Measurements from ENCODE around the gene FZR1. TPM values are rescaled to one million over a fixed set of nuclear protein-coding genes. Genes with fewer than 3 reads are reported as not detected.

FZR1 gene
- total RNA-seq, 2 experiments from 2014 or later: 61.2 to 65.3 TPM

DNA sequence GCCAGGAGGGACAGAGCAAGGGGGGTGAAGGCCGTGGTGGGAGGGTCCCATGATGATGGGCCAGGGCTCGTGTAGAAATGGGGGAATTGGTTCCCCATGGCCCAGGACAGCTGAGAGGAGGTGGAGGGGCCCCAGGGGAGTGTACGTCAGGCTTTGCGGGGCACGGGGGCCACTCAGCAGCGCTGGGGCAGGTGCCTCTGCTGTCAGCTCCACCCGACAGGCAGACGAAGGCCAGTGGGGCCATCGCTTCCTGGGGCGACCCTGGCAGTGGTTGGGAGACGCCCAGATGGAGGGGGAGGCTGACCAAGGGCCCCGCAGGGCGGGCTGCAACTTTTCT is 31.0 kb downstream of the FZR1 start:
- no peak overlapping the region for H3K4me2 ChIP-seq (ENCODE audit: low read length)
- H3K36me3 ChIP-seq (ENCODE audit: insufficient read depth, low read length): peaks cover 69% of the 10 kb centered on the region
- H3K9me2 ChIP-seq (ENCODE audit: insufficient read depth, low read length): no peaks in the 10 kb centered on the region
- TF ChIP-seq CTCF (conservative IDR thresholded peaks at IDR 0.05; ENCODE audit: low read length) (no peak), EZH2phosphoT487 (IDR thresholded peaks at IDR 0.05; ENCODE audit: borderline replicate concordance, low read depth, low read length) (no peak)
- no peak overlapping the region for H3K4me3 ChIP-seq (ENCODE audit: low read depth, low read length, poor library complexity, severe bottlenecking)
- BruUV-seq (replicated peaks): no TSS peak
- H3K9me3 ChIP-seq (ENCODE audit: low read length): no peaks in the 10 kb centered on the region
- H3K4me1 ChIP-seq (ENCODE audit: insufficient read depth, low read length, poor library complexity, severe bottlenecking): no peaks in the 10 kb centered on the region
- no peaks in the 10 kb centered on the region for H4K20me1 ChIP-seq (ENCODE audit: insufficient read depth, low read length)
- intact Hi-C loops (cut with micrococcal nuclease; ENCODE audit: unreplicated experiment): no loop called here
- H3K27ac ChIP-seq (ENCODE audit: low read depth, low read length, poor library complexity, severe bottlenecking): no peak overlapping the region
- CTCF ChIA-PET (ENCODE audit: unreplicated experiment): interaction anchor here (0.6 kb wide), 1 partner anchor 14 kb away, joined by 3 read pairs; no protein-coding TSS in a partner anchor
- H2AFZ ChIP-seq (ENCODE audit: low read length): no peak overlapping the region
- H3K79me2 ChIP-seq (ENCODE audit: insufficient read depth, low read depth, low read length): no peaks in the 10 kb centered on the region
- POLR2A ChIA-PET: no interaction called here
- DNase-seq (ENCODE audit: low spot score): no peak

GRCh38 chr19:3537438-3538240 is 31.5 kb downstream of the FZR1 start:
- BruUV-seq (replicated peaks): no TSS peak

More at GRCh38 chr19:3537438-3538240, 31.5 kb downstream of the FZR1 start:
- H3K27ac ChIP-seq (ENCODE audit: low read depth, low read length, poor library complexity, severe bottlenecking): no peak overlapping the region
- no peak overlapping the region for H2AFZ ChIP-seq (ENCODE audit: low read length)
- H4K20me1 ChIP-seq (ENCODE audit: insufficient read depth, low read length): no peaks in the 10 kb centered on the region
- no peaks in the 10 kb centered on the region for H3K79me2 ChIP-seq (ENCODE audit: insufficient read depth, low read depth, low read length)
- H3K4me3 ChIP-seq (ENCODE audit: low read depth, low read length, poor library complexity, severe bottlenecking): no peak overlapping the region
- TF ChIP-seq CTCF (conservative IDR thresholded peaks at IDR 0.05; ENCODE audit: low read length) (no peak), EZH2phosphoT487 (IDR thresholded peaks at IDR 0.05; ENCODE audit: borderline replicate concordance, low read depth, low read length) (no peak)
- no peaks in the 10 kb centered on the region for H3K9me3 ChIP-seq (ENCODE audit: low read length)
- CTCF ChIA-PET (ENCODE audit: unreplicated experiment): interaction anchor here (0.6 kb wide), 1 partner anchor 13 kb away, joined by 3 read pairs; no protein-coding TSS in a partner anchor
- intact Hi-C loops (cut with micrococcal nuclease; ENCODE audit: unreplicated experiment): no loop called here
- POLR2A ChIA-PET: no interaction called here
- no peak overlapping the region for H3K4me2 ChIP-seq (ENCODE audit: low read length)
- H3K9me2 ChIP-seq (ENCODE audit: insufficient read depth, low read length): no peaks in the 10 kb centered on the region
- peaks cover 67% of the 10 kb centered on the region for H3K36me3 ChIP-seq (ENCODE audit: insufficient read depth, low read length)
- H3K4me1 ChIP-seq (ENCODE audit: insufficient read depth, low read length, poor library complexity, severe bottlenecking): no peaks in the 10 kb centered on the region
- no peak for DNase-seq (ENCODE audit: low spot score)

Measured in OCI-LY7 (cell line).